Measurements from ENCODE around the gene ZNF100. TPM values are rescaled to one million over a fixed set of nuclear protein-coding genes. Genes with fewer than 3 reads are reported as not detected.

ZNF100 gene
- total RNA-seq, 1 experiment from 2014 or later = 30.7 TPM

Other genes with a start within 250 kb of the ZNF100 start
- 49.6 and 51.6 TPM in 2 replicates for gene ZNF43, start 68.6 kb upstream of the ZNF100 start, total RNA-seq (2021)
- not detected in 2 replicates for gene ZNF208, start 243.4 kb upstream of the ZNF100 start, total RNA-seq (2021)

All from H9 (cell line).